Inferior parietal cortex (tissue), 1 donor: Measurements from ENCODE around the gene CLEC2B.

Experiments used
- DNase-seq: peaks from one replicate; pipeline ENCODE4 v3.0.0-alpha.2; 2016; ENCODE audit errors: extremely low spot score

Gene CLEC2B

DNA sequence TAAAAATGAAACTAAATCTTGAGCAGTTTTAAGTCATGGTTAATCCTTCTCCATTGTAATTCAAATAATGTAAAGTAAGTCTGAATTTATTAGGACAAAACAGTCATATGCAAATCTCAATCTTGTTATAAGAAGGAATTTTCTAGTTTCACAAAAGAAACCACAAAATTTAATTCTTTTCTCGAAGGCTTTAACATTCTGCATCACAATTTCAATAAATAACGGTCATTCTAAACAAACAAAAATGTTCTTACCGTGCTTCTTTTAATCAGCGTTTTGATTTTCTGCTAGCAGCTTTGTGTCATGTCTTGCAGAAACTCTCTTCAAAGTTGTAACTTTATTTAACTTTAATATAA lies 225 bp downstream of the CLEC2B start:
- DNase-seq, result no peak

DNA sequence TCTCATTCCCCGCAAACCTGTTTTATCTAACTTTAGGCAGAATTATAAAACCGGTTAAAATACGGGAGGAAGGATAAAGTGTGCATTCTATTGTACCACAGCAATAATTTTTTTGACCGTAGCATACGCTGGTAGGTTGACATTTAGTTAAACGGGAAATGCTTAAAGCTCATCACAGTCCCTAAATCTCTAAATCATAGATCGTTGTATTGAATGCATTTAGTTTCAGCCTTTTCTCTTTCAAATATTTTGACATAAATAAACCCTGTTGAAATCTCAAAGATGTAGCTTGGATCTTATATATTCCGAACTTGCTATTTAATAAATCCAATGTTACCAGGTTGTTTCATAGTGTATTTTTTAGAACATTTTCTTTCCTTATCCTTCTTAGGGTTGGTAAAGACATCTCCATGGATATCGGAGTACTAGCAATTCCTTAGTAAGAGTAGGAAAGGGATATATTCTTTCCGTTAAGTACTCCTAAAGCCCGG lies 798 bp downstream of the CLEC2B start:
- no peak for DNase-seq

DNA sequence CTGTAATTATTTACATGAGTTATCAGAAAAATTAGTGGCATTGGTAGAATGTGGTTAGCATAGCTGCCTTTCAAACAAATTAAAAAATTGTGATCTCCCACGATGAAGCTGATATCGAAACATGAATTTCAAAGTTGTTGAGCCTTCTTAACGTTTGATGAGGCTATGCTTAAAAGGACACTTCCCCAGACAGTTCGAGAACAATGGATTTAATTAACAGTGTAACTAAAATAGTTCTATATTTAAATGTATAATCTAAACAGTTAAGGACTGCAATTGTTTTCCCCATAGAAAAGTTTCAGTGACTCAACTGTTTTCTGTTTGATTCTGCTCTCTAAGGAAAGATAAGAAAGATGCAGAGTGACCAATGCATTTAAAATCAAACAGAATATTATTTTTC lies 1.6 kb downstream of the CLEC2B start:
- no peak for DNase-seq

DNA sequence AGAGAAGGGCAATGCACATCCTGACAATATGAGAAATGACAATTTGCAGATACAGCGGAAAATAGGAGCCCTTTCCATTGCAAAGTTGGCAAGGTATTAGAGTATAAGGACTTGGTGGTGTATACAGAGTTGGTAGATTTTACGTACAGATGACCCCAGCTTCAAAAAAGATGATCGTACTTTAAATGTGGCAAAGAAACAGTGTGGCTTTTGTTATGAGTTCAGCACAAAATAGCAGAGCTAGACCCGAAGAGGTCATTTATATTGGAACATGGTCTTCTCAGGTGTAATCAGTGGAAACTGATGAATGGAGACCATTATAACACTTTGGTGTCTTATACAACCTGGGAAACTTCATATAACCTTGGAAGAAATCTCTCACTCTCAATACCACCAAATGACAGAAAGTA lies 2.3 kb downstream of the CLEC2B start:
- DNase-seq, result no peak

DNA sequence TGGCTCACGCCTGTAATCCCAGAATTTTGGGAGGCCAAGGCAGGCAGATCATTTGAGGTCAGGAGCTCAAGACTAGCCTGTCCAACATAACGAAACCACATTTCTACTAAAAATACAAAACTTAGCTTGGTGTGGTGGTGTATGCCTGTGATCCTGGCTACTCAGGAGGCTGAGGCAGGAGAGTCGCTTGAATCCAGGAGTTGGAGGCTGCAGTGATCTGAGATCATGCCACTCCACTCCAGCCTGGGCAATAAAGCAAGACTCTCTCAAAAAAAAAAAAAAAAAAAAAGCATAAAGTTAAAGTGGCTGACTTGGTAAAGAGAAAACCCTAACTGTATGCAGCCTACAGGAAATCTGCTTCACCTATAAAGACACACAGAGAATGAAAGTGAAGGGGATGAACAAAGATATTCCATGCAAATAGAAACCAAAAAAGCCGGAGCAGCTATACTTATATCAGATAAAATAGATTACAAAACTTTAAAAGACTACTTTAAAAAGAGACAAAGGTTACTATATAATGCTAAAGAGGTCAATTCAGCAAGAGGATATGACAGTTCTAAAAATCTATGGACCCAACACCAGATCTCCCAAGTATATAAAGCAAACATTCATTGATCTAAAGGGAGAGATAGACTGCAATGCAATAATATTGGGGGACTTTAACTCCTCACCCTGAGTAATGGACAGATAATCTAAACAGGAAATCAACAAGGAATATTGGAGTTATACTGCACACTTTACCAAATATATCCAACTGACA lies 4.1 kb downstream of the CLEC2B start:
- DNase-seq, result no peak

DNA sequence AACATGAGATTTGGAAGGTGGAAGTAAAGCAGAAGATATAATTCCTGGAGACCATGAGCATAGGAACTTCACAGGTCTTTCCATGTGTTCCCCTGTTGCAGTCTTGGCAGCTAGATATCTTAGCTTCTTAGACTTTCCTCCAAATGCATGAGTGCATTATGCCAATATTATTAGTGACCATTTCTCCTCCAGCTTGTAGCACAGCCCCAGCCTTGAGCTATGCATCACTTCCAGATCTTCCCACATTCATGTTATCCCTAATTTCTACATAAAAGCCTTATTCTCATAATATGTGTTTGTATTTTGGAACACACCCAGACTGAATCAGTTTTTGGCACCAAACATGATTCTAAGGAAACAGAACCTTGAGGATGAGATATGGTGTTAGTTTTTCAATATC lies 11.0 kb downstream of the CLEC2B start:
- no peak for DNase-seq

DNA sequence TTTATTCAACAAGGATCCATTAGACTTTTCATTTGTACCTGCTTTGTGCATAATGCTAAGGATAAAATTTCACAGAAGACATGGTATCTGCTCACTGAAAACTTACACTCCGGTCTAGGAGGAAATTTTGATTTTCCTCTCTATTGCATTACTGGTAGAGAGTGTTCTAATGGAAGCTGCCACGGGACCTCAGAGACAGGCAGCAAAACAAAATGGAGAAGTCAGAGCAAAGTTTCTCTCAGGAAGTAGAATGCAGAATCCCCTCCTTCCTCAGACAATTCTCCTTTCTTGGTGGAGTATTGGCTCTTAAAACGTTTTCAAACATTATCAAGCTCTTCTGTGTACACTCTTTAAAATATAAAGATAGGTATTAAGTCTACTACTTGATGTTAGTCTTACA lies 12.3 kb downstream of the CLEC2B start:
- DNase-seq, result no peak

DNA sequence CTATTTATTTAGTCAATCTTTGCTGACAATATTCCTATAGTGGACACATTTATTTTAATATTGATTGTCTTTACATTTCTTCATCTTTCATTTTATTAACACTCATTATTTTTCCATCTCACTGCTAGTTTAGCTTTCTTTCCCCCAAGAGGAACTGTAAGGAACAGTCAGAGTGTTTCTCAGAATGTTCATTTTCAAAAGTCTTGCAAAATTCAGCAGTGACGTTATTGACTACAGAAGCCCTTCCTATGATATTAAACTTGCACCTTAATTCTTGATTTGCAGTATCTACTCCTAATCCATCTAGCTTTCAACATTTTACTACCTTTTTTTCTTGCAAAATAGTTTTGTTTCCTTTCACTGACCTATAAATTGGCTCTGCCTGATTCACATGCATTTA lies 13.0 kb downstream of the CLEC2B start:
- DNase-seq, result no peak

DNA sequence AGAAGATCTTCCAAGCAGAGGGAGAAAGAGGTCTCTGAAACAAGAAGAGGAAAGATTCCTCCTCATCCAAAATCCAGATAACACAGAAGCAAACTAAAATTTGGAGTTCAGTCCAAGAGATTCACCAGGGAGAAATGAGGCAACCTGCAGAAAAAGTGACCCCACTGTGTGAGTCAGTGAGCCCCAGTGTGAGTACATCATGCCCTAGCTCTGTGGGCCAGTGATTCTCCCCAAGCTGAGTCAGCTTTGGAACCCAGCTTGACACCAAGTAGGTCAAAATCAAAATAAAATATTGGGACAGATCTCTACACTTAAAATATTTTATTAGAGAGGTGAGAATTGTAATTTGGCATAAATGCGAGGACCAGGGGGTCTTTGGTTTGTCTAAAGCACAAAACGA lies 17.2 kb downstream of the CLEC2B start:
- no peak for DNase-seq

DNA sequence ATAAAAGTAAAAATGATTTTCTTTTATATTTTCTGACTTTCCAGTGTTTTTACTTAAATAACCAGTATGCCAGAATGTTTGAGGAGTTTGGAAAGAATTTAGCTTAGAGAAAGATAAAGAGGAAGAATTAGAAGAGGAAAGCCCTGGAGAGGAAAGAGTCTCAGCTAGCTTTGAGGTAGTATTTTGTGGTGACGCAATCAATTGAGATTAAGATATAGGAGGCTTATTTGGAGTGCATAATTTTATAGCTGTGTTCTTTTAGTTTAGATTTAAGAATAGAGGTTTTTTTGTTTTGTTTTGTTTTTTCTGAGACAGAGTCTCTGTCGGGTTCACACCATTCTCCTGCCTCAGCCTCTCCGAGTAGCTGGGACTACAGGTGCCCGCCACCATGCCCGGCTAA lies 18.1 kb downstream of the CLEC2B start:
- DNase-seq, result no peak

DNA sequence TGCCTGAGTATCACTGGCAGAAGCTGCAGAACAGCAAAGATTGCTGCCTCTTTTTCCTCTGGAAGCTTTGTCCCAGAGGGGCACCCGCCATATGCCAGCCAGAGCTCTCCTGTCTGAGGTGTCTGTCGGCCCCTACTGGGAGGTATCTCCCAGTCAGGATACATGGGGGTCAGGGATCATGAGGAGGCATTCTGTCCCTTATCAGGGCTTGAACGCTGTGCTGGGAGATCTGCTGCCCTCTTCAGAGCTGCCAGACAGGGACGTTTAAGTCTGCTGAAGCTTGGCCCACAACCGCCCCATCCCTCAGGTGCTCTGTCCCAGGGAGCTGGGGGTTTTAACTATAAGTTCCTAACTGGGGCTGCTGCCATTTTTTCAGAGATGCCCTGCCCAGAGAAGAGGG lies 20.3 kb downstream of the CLEC2B start:
- no peak for DNase-seq

DNA sequence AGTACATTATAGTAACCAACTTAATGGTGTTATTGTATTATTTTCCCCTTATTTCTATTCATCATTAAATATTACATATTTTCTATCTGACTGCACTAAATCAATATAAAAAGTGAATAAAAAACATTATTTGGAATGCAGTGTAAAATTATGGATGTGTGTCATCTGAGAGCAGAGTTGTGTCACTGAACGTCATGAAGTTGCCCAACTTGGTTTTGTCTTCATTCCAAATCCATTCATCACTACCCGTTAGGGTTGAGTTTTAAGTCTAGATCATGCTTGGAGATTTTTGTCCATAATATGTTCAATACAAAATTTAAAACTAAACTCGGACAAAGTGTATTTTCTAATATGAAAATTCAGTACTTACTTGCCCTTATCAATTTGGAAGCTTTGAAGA lies 25.7 kb downstream of the CLEC2B start:
- no peak for DNase-seq

DNA sequence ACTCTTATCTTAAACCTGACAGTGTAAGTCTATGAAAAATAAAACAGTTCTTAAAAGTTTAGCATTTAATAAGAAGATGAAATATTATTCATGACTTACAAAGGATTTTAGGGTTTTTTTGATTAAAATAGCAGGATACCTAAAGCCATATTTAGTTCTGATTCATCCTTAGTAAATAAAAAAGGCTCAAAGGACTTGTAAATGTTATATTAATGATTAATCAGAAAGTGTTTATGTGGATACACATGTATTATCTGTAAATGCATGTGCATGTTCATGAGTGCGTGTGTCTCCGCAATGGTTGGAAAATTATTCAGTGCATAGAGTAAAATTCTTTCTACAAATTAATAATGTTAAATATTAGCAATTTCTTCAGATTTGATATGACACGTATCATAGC lies 37.4 kb downstream of the CLEC2B start:
- DNase-seq, result no peak

DNA sequence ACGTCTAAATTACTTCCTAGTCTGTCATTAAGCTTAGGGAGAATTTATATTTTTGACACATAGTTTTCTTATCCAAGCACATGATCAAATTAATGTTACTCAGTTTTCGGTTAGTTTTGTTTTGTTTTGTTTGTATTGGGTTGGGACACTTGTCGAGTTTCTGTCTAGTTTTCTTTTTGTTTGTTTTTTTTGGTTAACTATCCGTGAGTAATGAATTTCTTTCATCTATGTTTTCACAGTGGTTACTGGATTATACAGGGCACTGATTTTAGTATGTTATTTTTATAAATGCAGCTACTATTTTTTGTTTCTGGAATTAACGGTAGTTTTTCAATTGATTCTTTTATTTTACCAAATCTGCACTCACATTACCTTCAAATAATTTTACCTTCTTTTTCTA lies 39.2 kb downstream of the CLEC2B start:
- no peak for DNase-seq

DNA sequence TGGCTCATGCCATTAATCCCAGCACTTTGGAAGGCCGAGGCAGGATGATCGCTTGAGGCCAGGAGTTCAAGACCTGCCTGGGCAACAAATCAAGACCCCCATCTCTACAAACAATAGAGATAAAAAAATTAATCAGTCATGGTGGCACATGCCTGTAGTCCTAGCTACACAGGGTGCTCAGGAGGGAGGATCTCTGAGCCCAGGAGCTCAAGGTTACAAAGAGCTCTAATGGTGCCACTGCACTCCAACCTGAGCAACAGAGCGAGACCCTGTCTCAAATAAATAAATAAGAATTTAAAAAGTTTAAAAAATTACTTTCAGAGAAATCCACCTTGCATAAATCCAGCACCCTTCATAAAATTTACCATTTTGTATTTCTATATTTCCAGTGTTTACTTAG lies 39.7 kb downstream of the CLEC2B start:
- no peak for DNase-seq

DNA sequence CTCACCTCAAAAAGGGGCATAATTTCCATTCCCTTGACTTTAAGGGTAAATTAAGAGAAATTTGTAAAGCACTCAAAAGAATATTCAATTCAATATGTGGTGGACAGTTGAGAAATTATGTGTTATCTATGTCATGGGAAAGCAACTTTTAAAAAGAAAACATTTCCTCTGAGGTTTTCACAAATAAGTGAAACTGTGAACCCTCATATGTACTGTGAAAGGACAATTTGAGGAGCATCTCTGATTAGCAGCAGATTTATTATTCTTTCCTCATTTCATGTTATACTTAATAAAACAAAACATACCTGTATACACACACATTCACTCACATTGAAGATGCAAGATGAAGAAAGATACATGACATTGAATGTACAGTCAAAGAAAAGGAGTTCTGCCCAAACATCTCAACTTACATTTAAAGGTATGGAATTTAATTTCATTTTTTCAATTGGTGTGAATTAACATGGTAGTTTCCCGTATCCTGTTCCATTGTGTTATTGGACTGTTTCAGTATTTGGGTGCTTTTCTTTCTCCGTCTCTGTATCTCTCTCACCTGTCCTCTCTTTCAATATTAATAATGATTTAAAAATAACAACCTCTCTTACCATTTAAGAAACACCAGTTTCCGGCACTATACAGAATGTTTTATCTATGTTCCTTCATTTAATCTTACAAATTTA lies 41.8 kb downstream of the CLEC2B start, which contains the start of gene KLRF1:
Gene KLRF1 (plus strand): TSS at position 273 of the 680 bp plus-strand sequence. CDS start 64 bp downstream, at position 337.
- no peak for DNase-seq

DNA sequence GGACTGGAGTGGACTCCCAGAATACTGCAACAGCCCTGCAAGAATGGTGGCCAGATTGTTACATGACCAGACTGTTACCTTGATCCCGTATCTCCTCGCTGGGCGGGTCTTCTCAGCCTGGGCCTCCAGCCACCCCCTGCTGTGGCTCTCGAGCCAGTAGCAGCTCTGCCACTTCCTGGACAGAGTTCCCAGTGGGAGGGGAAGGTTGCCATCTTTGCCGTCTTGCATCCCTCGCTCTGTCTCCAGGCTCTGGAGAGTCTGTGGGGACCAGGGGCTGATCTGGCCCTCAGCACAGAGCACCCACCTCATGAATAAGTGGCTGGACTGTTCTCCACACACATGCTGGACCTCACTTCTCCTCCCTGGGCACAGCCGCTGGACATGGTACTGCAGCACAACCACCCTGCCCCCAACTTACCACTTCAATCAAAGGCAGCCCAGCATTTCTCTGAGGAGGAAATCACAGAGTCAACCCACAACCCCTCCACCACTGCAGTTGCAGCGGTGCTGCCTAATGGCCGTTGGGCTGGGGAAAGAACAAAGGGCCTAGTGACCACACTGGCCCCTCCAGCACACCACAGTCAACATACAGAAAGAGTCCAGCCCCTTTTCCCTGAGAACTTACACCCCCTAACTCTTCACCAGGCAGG lies 48.7 kb downstream of the CLEC2B start:
- no peak for DNase-seq

DNA sequence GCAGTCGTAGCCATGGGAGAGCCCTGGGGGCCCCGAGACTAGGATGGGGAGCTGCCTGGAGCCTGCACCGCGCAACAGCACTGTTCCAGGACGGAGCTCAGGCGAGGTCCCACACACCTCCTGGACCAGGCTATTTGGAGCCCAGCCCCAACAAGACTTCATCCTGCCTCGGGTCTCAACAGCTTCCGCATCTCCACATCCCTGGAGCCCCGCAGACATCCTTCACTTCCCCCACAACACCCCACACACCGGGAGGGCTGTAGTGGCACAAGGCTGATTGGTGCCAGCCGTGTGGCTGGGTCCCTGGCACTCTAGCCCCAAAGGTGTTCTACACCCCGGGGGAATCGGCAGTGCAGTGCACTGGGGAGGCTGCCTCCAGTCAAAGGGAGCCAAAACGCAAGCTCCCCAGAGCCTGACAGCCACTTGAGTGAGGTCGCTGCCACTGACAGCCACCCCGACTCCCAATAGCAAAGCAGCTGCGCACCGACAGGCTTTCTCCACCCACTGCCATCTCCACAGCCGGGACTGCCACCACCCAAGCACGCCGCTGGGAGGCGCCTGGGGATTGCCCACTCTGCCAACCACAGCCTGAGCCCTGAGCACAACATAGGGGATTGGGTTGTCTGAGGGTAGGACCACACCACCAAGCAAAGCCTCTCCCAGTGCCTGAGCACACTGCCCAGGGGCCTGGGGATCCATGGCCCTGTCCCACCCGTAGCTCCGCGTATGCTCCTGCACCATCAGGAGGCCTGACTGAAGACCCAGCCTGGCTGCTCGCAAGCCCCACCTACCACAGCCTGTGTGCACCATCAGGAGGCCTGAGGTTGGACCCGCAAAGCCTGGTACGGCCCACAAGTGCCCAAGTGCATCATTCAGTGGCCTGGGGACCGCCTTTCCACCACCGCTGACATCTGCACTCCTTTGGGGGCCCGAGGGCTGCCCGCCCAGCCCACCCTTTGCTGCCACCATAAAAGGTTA lies 55.0 kb downstream of the CLEC2B start:
- no peak for DNase-seq

DNA sequence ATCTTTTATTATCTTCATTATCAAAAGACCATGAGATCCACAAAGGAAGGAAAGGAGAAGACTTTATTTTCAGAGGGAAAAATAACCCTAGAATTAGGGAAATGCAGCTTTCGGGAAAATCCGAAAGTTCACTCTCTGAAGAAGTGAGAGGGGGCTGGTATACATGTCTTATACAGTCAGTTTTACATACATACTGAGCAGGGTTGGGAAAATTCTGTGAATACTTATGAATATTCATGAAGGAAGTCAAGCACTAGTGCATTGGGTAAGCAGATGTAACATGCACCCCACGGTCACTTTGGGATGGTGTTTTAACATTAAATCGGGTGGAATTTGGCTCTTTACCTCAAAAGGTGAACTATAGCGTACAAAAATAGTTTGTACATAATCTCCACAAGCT lies 57.5 kb downstream of the CLEC2B start:
- no peak for DNase-seq

DNA sequence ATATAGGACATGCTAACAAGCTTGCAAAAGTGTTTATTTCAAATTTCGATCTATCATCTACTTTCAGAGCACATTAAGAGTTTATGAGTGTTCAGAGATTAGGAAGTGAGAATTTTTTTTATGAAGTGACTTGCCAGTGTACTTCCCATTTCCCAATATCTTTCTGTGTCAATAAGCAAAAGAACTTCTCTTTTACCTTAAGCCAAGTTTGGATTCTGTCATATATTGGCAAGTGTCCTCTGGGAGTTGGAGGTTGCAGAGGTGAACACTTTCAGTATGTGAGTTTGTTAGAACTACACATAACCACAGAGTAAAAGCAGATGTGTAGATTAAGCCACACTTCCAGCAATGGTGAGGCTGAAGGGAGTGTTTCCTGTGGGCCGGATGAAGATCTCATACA lies 58.5 kb downstream of the CLEC2B start:
- no peak for DNase-seq

DNA sequence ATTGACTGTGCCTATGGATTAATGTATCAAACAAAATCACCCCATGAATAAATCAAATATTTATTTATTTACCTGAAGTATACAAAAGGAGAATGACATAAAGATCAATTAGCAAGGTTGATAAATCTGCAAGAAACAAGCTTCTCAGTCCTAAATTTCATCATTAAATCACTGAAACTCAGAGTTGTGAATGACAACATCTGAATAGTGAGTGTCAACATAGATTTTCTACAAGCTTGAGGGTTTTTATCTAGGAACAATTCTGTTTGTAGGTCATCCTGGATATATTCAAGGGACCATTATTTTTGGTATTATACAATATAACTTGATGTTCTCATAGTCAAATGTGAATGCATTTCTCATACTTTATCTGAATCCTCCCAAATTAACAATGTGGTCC lies 59.3 kb downstream of the CLEC2B start:
- no peak for DNase-seq

DNA sequence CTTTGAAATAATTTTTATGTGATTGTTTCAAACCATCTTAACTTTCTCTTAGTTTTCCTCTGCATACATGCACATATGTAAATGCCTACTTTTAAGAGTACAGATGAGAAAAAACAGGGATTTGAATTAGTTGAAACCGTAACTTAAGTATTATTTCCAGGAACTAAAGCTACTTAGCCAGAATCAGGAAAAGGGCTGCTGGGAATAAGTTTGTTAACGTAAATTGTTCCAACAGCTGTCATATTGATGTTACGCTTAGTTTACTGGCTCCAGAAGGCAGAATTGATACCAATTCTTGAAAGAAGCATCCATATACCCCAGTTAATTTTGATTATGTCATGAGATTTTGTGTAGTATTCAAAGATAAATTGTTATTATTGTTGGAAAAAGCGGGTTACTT lies 59.8 kb downstream of the CLEC2B start:
- DNase-seq, result no peak
